Heart left ventricle (tissue), 16 donors: ENCODE results near the gene LIMA1. TPM values are rescaled to one million over a fixed set of nuclear protein-coding genes. Genes with fewer than 3 reads are reported as not detected.

Experiments
- ATAC-seq, 4 donors: fragments of 200-7000 bp; cut with Tn5 transposase; one replicate each; pipeline ENCODE4 v1.9.1; 2020 to 2022; ENCODE audit warnings: moderate library complexity in 4 of 4, mild to moderate bottlenecking in 3 of 4, moderate number of reproducible peaks in 1 of 4
- DNase-seq, 5 donors: peaks; one replicate each; pipeline ENCODE4 v3.0.0-alpha.2; 2020
- H3K27ac ChIP-seq, 12 donors: fragments of 200-600 bp; sonication (generic) in 4 of 12; one replicate each; pipeline versions ENCODE4 v1.5.0 to v1.8.0; 2016 to 2022; ENCODE audit warnings: mild to moderate bottlenecking in 2 of 12
- H3K27me3 ChIP-seq, 9 donors: fragments of 200-600 bp; sonication (generic) in 2 of 9; one replicate each; pipeline versions ENCODE4 v1.5.1 to v1.8.0; 2016 to 2022; ENCODE audit warnings: mild to moderate bottlenecking in 3 of 9
- H3K36me3 ChIP-seq, 9 donors: fragments of 200-600 bp; sonication (generic) in 2 of 9; one replicate each; pipeline versions ENCODE4 v1.5.0 to v1.8.0; 2018 to 2022; ENCODE audit warnings: mild to moderate bottlenecking in 2 of 9
- H3K4me1 ChIP-seq, 12 donors: fragments of 200-600 bp; sonication (generic) in 4 of 12; one replicate each; pipeline versions ENCODE4 v1.5.0 to v1.8.0; 2016 to 2022; ENCODE audit warnings: mild to moderate bottlenecking in 3 of 12
- H3K4me3 ChIP-seq, 12 donors: fragments of 200-600 bp; sonication (generic) in 4 of 12; one replicate each; pipeline versions ENCODE4 v1.5.0 to v1.8.0; 2017 to 2022; ENCODE audit warnings: mild to moderate bottlenecking in 9 of 12, moderate library complexity in 4 of 12
- H3K9me3 ChIP-seq, 12 donors: fragments of 200-600 bp; sonication (generic) in 4 of 12; one replicate each; pipeline versions ENCODE4 v1.5.0 to v1.8.0; 2016 to 2022; ENCODE audit warnings: mild to moderate bottlenecking in 1 of 12
- POLR2A ChIP-seq, 2 donors: fragments of 450-650 bp; IDR thresholded peaks; one replicate each; pipeline ENCODE4 v1.6.1; 2017; ENCODE audit warnings: antibody characterized with exemption in 2 of 2, mild to moderate bottlenecking in 2 of 2, moderate library complexity in 2 of 2
- WGBS, 4 donors: extraction: QIAGEN DNeasy Blood & Tissue Kit in 2 of 4; methylation state at CpG; one replicate each; pipeline versions ENCODE4 v1.1.5 to v1.1.7; 2013 to 2018; 5-methylcytosine and 5-hydroxymethylcytosine counted together
- intact Hi-C, 10 donors: fragments of 100-400 bp; cut with DNase I; formaldehyde crosslinking; loops; one replicate each; pipeline versions ENCODE4 v1.11.1 to v1.14.2; 2022
- microRNA counts, 2 donors: library from miRNA; unstranded; fragments of <30 nt; microRNA quantifications; one replicate each; lab custom pipeline; 2016
- microRNA-seq, 4 donors: library from miRNA; unstranded; fragments of <30 nt; microRNA quantifications; one replicate each; pipeline versions ENCODE4 to v1.2.0, GENCODE V29; 2017 to 2020
- polyA plus RNA-seq, 2 donors: library from polyadenylated mRNA; stranded (reverse); fragments of 200-250 nt; gene quantifications; one replicate each; pipeline ENCODE4 v1.2.3, GENCODE V29; 2013
- total RNA-seq, 9 donors: library from RNA; depleted of rRNA in 2 of 9; stranded (reverse); fragments of >200 nt in 2 of 9; fragmentation: NEBNext Ultra II Directional in 3 of 9; extraction: Animal tissue kit (Norgen Biotek cat#: 25700) in 3 of 9; gene quantifications; one replicate each; pipeline versions ENCODE4 v1.1.0 to v1.2.4, GENCODE V29; 2016 to 2023
- TF ChIP-seq, protein P1 (sequence below), 12 donors: fragments of 200-600 bp; sonication (generic) in 4 of 12; IDR thresholded peaks; one replicate each; pipeline versions ENCODE4 v1.5.0 to v1.8.0; 2018 to 2022; ENCODE audit warnings: antibody characterized with exemption in 12 of 12, mild to moderate bottlenecking in 5 of 12
- donor health status: ischemic (EF 13 %, LVEDD 7.1; RV severe dilation, severe dysfunction).
- donor health status: healthy with polysubstance abuse.
- donor health status: DM: no; HTN: yes; CAD: no.
- donor health status: DM: no; HTN: no; CAD: no.
- donor health status: ischemic (EF 25% LVEDD 6.9; RV normal size, moderate dysfunction).
- donor health status: ischemic (EF 25% LVEDD 5.7; RV mildly dilated, moderate dysfunction).
- donor health status: healthy.
- donor health status: DM: yes; HTN: yes; CAD: no.
- donor health status: ischemic (EF 35%, LVEDD 5.7; RV mildly dilated, moderate dysfunction).
- donor health status: nonischemic (EF 11% LVEDD 7.7; RV severe dilation, severe dysfunction).
- donor health status: DM: yes; HTN: yes; CAD: no.
- donor health status: PGD.
- donor health status: ischemic (EF 29% LVEDD 5.4; RV normal size, mild dysfunction).
- donor health status: nonischemic (EF 23%, LVEDD 6.1; RV moderate dilation, normal function).

The LIMA1 gene
- total and polyA plus RNA-seq, 11 donors: 11.6 to 38.8 (median 14.7) TPM

DNA sequence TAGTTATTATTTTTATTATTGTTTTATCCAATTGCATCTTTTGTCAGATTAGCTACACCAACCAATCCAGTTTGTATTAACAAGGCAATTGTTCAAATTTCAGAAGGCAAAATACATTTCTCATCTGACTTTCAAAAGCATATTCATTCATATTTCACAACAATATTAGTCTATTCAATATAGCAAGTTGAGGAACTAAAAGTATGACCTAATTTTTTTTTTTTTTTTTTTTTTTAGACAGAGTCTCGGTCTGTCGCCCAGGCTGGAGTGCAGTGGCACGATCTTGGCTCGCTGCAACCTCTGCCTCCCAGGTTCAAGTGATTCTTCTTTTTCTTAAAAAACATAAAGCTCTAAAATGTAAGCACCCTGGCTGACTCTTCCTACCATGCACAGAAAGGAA is 154.0 kb downstream of the LIMA1 start:
- ATAC-seq (no peak), DNase-seq (no peak)
- 66 to 87% (median 78%) methylated on average over 4 of the region's 4 CpGs for WGBS, 4 donors
- no peak for TF ChIP-seq POLR2A (IDR thresholded peaks at IDR 0.05)
- TF ChIP-seq, protein P1, sequence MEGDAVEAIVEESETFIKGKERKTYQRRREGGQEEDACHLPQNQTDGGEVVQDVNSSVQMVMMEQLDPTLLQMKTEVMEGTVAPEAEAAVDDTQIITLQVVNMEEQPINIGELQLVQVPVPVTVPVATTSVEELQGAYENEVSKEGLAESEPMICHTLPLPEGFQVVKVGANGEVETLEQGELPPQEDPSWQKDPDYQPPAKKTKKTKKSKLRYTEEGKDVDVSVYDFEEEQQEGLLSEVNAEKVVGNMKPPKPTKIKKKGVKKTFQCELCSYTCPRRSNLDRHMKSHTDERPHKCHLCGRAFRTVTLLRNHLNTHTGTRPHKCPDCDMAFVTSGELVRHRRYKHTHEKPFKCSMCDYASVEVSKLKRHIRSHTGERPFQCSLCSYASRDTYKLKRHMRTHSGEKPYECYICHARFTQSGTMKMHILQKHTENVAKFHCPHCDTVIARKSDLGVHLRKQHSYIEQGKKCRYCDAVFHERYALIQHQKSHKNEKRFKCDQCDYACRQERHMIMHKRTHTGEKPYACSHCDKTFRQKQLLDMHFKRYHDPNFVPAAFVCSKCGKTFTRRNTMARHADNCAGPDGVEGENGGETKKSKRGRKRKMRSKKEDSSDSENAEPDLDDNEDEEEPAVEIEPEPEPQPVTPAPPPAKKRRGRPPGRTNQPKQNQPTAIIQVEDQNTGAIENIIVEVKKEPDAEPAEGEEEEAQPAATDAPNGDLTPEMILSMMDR (IDR thresholded peaks at IDR 0.05): no peak
- H3K9me3 ChIP-seq: no peaks in the 10 kb centered on the region
- intact Hi-C loops: no loop called here
- peaks cover 0 to 94% (median 76%) of the 10 kb centered on the region in 9 donors for H3K36me3 ChIP-seq
- no peak overlapping the region for H3K4me3 ChIP-seq
- no peak overlapping the region for H3K27ac ChIP-seq
- H3K4me1 ChIP-seq: peaks cover 0 to 50% (median 14%) of the 10 kb centered on the region in 12 donors
- no peaks in the 10 kb centered on the region for H3K27me3 ChIP-seq

DNA sequence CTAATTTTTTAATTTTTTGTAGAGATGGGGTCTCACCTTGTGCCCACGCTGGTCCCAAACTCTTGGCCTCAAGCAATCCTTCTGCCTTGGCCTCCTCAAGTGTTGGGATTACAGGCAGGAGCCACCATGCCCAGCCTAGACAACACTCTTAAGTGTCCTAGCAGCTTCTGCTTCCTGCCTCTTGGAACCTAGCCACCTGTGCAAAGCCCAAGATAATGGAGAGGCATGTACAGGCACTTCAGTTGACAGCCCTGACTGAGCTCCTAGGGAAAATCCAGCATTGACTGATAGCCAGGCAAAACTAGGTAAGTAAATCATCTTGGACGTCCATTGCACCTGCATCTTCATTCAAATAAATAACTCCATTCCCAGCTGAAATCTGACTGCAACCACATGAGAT is 155.8 kb downstream of the LIMA1 start:
- Histone ChIP-seq H3K4me3 (no peak overlapping the region), H3K27ac (no peak overlapping the region), H3K9me3 (no peaks in the 10 kb centered on the region), H3K36me3 (peaks cover 0 to 93% (median 75%) of the 10 kb centered on the region in 9 donors), H3K4me1 (peaks cover 0 to 45% (median 13%) of the 10 kb centered on the region in 12 donors), H3K27me3 (no peaks in the 10 kb centered on the region)
- peak; percentile 60 to 76 (median 71) for ATAC-seq
- WGBS, 4 donors: 71 to 72% (median 72%) methylated on average over 2 of the region's 2 CpGs
- TF ChIP-seq, protein P1 (IDR thresholded peaks at IDR 0.05): no peak
- TF ChIP-seq POLR2A (IDR thresholded peaks at IDR 0.05): no peak
- intact Hi-C loops: no loop called here
- DNase-seq: peak in 1 of 5 donors; percentile 63

MicroRNAs within 50 kb of the gene (microRNA counts, 767-probe panel; counts per million panel counts)
- microRNA hsa-miR-1293 (lab: Ali Mortazavi, UCI): 0 to 71.6 counts per million in 2 donors

Small RNA genes within 50 kb of the gene (microRNA-seq; reads per million reads assigned to microRNA genes)
- 0 reads per million in 4 donors for gene MIR1293

Other genes with a start within 250 kb of the LIMA1 start
- 1 to 10 TPM in 4 of 9 donors, under 1 TPM in 5; 0.31 to 1.8 (median 0.87) TPM for gene ASIC1, start 225.9 kb downstream of the LIMA1 start, total RNA-seq
- under 1 TPM; 0.38 to 0.71 TPM for gene ASIC1, start 225.9 kb downstream of the LIMA1 start, polyA plus RNA-seq
- 10 to 100 TPM; 13.6 to 35.7 (median 22.0) TPM for gene SMARCD1, start 198.2 kb downstream of the LIMA1 start, total RNA-seq
- gene SMARCD1, start 198.2 kb downstream of the LIMA1 start, polyA plus RNA-seq: 10 to 100 TPM in 1 of 2 donors, 1 to 10 TPM in 1; 8.5 to 19.3 TPM
- 10 to 100 TPM in 4 of 9 donors, 1 to 10 TPM in 5; 7.4 to 75.8 (median 9.7) TPM for gene GPD1, start 179.5 kb downstream of the LIMA1 start, total RNA-seq
- gene GPD1, start 179.5 kb downstream of the LIMA1 start, polyA plus RNA-seq: 10 to 100 TPM in 1 of 2 donors, 1 to 10 TPM in 1; 10.0 to 18.1 TPM
- gene COX14, start 171.3 kb downstream of the LIMA1 start, total RNA-seq: 100 to 1,000 TPM; 134 to 217 (median 154) TPM
- 100 to 1,000 TPM; 172 to 178 TPM for gene COX14, start 171.3 kb downstream of the LIMA1 start, polyA plus RNA-seq
- gene CERS5, start 116.2 kb downstream of the LIMA1 start, total RNA-seq: 10 to 100 TPM in 4 of 9 donors, 1 to 10 TPM in 5; 6.8 to 28.4 (median 9.3) TPM
- gene CERS5, start 116.2 kb downstream of the LIMA1 start, polyA plus RNA-seq: 10 to 100 TPM; 12.6 to 21.6 TPM
- gene FAM186A, start 113.1 kb upstream of the LIMA1 start, total RNA-seq: not detected
- gene FAM186A, start 113.1 kb upstream of the LIMA1 start, polyA plus RNA-seq: not detected
- gene LARP4, start 117.4 kb upstream of the LIMA1 start, total RNA-seq: 10 to 100 TPM; 38.0 to 77.1 (median 51.6) TPM
- gene LARP4, start 117.4 kb upstream of the LIMA1 start, polyA plus RNA-seq: 10 to 100 TPM; 10.3 to 19.4 TPM
- gene DIP2B, start 221.5 kb upstream of the LIMA1 start, total RNA-seq: 10 to 100 TPM; 12.0 to 25.0 (median 17.3) TPM
- 1 to 10 TPM; 3.4 to 7.4 TPM for gene DIP2B, start 221.5 kb upstream of the LIMA1 start, polyA plus RNA-seq